ENCODE data around the gene ADARB2. TPM values are rescaled to one million over a fixed set of nuclear protein-coding genes. Genes with fewer than 3 reads are reported as not detected.

The ADARB2 gene
- total and polyA plus RNA-seq, 2 experiments from 2014 or later = 2.0 to 5.0 TPM

DNA sequence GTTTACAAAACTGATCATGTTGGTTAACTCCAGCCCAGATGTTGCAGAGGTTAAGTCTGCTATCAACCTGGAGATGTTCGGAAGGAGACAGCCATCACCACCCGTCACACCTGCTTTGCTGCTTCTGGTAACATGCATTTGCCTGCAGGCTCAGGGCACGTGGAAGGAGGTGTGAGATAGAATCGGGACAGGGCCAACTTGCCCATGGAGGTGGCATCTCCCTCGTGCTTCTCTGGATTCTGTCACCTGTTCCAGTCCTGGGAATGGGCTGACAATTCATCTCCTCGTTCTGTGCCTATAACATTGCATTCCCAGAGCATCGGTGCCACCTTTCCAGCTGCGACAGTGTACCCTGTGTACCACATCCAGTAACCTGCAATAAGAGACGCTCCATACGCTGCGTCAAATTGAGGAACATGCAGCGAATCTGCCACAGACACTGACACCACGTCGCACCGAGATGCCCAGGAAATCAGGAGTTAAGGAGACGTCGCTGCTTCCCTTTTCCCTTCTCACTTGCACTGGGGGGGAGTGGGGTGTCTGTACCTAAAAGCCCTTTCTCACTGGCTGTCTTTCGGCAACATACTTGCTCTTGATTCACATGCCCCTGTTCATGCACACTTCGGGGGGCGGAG is 65.8 kb downstream of the ADARB2 start:
- Histone ChIP-seq H3K27me3 (ENCODE audit: insufficient read depth) (no peaks in the 10 kb centered on the region), H4K20me1 (replicated peaks; ENCODE audit: insufficient read depth) (no peaks in the 10 kb centered on the region), H3K27ac (ENCODE audit: low read depth) (no peak overlapping the region), H3K36me3 (ENCODE audit: insufficient read depth) (no peaks in the 10 kb centered on the region), H3K4me2 (no peak overlapping the region), H2AFZ (no peak overlapping the region), H3K4me3 (no peak overlapping the region), H3K4me1 (ENCODE audit: insufficient read depth) (no peaks in the 10 kb centered on the region; the same call in 1 of the 2 replicates), H3K79me2 (replicated peaks; ENCODE audit: insufficient read depth) (no peaks in the 10 kb centered on the region), H3F3A (replicated peaks; ENCODE audit: low read depth) (no peaks in the 10 kb centered on the region), H3K9me2 (ENCODE audit: insufficient read depth) (no peaks in the 10 kb centered on the region)
- Mint-ChIP-seq H3K36me3 (ENCODE audit: low read depth) (no peaks in the 10 kb centered on the region), H3K9me3 (no peaks in the 10 kb centered on the region), H3K4me1 (peaks cover 9% of the 10 kb centered on the region), H3K4me3 (no peak overlapping the region), H3K27me3 (ENCODE audit: insufficient read depth, low read depth, poor library complexity) (peaks cover 1% of the 10 kb centered on the region), H3K27ac (no peak overlapping the region)
- DNase-seq (ENCODE audit: low spot score) (no peak), ATAC-seq (no peak)
- TF ChIP-seq, protein P1, sequence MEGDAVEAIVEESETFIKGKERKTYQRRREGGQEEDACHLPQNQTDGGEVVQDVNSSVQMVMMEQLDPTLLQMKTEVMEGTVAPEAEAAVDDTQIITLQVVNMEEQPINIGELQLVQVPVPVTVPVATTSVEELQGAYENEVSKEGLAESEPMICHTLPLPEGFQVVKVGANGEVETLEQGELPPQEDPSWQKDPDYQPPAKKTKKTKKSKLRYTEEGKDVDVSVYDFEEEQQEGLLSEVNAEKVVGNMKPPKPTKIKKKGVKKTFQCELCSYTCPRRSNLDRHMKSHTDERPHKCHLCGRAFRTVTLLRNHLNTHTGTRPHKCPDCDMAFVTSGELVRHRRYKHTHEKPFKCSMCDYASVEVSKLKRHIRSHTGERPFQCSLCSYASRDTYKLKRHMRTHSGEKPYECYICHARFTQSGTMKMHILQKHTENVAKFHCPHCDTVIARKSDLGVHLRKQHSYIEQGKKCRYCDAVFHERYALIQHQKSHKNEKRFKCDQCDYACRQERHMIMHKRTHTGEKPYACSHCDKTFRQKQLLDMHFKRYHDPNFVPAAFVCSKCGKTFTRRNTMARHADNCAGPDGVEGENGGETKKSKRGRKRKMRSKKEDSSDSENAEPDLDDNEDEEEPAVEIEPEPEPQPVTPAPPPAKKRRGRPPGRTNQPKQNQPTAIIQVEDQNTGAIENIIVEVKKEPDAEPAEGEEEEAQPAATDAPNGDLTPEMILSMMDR (conservative IDR thresholded peaks at IDR 0.05; ENCODE audit: low read depth in 2 of 2) = no peak
- TF ChIP-seq POLR2AphosphoS5 (IDR thresholded peaks at IDR 0.05; ENCODE audit: low read depth) (no peak), EZH2phosphoT487 (IDR thresholded peaks at IDR 0.05; ENCODE audit: unreplicated experiment) (no peak), JUNB (IDR thresholded peaks at IDR 0.05; ENCODE audit: unreplicated experiment) (no peak), ETS1 (IDR thresholded peaks at IDR 0.05) (no peak), REST (IDR thresholded peaks at IDR 0.05; ENCODE audit: unreplicated experiment) (no peak), CREB1 (CRISPR knock-in tag; IDR thresholded peaks at IDR 0.05; ENCODE audit: low read depth) (no peak), ZNF462 (CRISPR knock-in tag; IDR thresholded peaks at IDR 0.05) (no peak), STAT1 (IDR thresholded peaks at IDR 0.05; ENCODE audit: unreplicated experiment) (no peak), NANOG (IDR thresholded peaks at IDR 0.05; ENCODE audit: borderline replicate concordance) (no peak), EZH2 (IDR thresholded peaks at IDR 0.05; ENCODE audit: low read depth, unreplicated experiment) (no peak), ZNF331 (CRISPR knock-in tag; IDR thresholded peaks at IDR 0.05; ENCODE audit: low read depth) (no peak), ZNF114 (CRISPR knock-in tag; IDR thresholded peaks at IDR 0.05) (no peak)
